AG08396 (cell line): ENCODE results near the gene PSMD11.
"Not testable (repeated sequence)": the region's sequence is repeated elsewhere in the genome, so short reads cannot be mapped to it uniquely, and the experiment has no call there.

Source experiments
- DNase-seq: peaks from one replicate; pipeline ENCODE4 v3.0.0; 2012; ENCODE audit warnings: low spot score, mixed read lengths

PSMD11 gene

GRCh38 chr17:32515677-32516383, 71.5 kb downstream of the PSMD11 start:
- DNase-seq: no peak

- DNase-seq: no peak
Observed at GRCh38 chr17:32516450-32516849, 72.1 kb downstream of the PSMD11 start.

DNA sequence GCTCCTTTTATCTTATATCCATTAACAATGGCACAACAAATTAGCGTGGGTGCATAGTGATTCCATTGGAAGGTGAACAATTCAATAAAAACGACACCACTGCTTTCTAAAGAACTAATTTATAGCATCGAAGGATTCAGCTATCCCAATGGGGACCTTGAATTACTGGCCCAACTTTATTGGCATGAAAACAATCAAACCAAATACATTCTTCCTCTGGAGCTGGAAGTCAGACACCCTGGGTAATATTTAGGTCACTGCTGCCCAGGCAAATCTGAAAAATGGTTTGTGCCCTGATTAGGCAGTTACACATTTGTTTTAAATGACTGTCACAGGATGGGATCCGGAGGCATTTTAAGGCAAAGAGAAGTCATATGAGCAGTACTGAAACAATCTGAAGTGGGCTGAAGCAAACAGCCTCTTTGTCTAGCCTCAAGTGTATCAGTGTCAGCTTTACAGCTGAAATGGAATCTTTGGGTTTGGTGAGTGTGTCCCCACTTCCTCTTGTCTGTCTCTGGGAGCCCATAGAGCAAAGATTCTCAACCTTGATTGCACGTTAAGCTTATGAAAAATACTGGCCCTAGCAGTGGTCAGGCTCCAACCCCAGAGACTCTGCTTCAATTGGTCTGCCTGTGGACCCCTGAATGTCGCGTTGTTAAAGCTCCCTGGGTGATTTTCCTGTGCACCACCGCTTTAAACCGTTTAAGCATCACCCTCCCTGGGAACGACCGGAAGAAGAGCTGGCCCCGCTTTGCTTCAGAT, 72.8 kb downstream of the PSMD11 start:
- no peak for DNase-seq

GRCh38 chr17:32517982-32518381, 73.7 kb downstream of the PSMD11 start:
- DNase-seq: no peak

DNA sequence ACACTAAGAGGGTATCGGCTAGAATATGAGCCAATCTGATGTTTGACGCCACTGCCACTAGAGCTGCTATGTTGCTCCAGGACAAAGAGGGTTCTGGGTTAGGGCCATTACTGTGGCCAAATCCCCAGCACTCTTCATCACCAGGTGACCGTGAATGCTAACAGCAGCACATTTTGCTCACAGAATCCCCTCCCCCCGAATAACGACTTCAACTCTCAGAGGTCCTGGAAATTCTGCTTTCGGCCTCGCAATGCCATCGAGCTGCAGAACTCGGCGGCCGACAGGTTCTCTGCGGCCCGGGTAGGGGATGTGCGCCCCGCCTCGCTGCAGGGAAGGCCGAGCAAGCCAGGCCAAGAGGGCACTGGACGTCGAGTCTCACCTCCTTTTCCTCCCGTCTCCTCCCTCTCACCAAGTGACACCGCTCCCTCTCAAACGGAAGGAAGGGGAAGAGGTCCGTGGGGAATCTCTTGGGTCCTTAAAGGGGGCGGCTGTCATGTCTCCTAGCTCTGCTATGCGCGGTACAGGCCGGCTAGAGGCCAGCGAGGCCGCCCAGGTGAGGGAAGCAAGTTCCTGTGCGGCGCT, 74.4 kb downstream of the PSMD11 start:
- DNase-seq: no peak

DNA sequence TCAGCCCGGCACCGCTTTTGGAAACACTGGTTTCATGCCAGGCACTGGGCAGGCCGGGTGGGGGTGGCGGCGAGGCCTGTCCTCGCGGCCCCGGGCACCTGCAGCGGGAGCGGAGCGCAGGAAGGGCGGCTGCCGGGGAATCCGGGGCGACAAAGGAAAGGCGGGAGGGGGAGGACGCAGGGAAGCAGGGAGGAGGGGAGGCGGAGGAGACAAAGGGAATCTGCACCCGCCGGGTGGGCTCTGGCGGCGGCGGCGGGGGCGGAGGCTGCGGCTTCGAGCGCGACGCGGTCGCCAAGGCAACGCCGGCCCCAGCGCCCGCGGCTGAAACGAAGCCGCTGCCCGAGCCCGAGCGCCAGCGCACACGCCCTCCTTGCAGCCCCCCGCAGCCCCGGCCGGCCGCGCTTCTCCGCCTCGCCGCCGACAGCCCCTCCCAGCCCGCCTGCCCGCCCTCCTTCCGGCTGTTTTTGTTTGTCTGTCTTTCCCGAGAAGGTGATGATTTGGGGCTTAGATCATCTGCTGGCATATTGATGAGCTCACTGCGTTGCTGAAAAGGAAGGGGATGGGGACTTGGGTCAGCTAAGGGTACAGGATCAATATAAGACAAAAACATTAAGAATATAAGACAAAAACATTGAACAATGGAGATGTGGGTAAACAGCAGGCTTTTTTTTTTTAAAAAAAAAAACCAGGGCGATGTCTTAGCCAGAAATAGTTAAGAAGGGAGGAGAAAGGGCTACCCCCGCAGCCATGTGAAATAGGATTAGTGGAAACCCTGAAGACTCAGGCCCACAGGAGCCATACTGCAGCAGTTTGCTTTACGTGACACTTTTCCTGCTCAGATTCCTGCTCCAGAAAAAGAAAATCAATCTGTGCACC, 75.2 kb downstream of the PSMD11 start:
- peak; percentile 74 for DNase-seq

DNA sequence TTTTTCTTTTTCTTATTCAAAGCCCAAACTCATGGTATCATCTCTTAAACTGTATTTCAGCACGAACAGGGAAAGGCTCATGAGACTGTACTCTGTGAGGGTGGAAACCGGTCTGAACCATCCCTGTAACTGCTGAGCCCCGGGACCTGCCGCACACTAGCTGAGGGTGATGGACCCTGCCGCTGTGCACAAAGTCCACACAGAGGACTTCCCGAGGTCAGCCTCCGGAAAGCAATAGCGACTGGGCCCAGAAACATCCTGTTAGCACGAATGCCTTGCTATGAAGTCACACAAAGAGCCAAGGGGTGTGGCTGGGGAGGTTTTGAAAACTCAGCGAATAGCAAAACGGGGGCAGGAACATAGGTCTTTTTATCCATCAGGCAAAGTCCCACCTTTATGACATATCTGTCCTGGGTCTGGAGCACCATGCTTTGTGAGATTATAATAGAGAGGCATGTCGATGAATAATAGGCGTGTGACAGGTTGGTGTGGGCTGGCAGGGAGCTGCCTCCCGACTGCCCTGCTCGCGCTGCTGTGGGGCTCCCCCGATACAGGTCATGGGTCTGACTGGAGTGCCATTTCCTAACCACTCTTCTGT, 75.9 kb downstream of the PSMD11 start:
- no peak for DNase-seq

DNA sequence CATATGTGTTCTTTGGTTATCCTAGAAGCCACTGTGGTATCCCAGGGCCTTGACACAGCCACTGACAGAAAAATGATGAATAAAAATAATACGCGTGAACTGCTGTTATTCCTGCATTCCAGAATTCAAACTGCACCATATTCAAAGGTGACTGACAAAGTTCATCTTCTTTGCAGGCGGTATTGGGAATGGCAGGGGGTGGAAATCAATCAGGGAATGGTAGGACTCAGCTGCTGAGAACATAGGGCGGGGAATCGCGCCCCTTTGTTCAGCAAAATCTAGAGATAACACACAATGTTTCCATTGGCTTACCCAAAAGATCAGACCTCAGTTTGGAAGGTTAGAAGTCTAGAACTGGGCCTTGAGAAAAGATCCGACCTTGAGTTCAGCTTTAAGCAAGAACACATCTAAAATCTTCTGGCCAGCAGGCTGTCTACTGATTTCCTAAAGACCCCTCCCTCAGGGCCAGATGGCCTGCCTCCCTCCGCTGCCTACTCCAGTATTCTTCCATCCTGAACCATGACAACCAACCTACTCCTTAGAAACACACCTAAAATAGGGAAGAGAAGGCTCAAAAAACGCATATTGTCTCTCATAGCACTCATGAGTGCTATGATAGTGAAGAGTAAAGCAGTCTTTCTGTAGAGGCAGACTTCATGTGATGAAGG, 76.6 kb downstream of the PSMD11 start:
- no peak for DNase-seq

GRCh38 chr17:32523017-32523680, 78.8 kb downstream of the PSMD11 start:
- no peak for DNase-seq

DNA sequence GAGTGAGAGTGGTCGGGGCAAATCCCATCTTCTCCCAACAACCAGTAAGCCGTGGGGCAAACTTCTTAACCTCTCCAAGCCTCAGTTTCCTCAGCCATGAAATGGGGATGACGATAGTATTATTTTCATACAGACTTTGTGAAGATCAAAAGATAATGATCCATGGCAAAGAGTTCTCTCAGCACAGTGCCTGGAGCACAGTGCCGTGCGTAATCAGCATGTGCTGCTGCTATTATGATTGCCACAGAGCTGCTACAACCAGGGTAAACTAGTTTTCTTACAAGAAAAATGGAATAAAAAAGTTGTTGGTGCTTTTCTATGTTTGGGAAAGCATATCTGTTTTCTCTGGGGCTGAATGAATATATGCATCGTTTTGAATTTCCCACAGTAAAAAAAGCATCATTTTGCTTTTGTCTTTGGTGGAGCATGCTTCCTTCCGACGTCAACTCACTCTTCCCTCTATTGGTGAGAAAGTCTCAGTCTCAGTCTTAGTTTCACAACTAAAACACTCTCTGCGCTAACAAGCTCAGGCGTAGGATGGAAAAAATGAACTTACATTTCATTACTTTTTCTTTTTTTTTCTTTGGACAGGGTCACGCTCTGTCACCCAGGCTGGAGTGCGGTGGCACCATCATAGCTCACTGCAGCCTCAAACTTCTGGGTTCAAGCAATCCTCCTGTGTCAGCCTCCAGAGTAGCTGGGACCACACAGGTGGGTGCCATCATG, 79.7 kb downstream of the PSMD11 start:
- DNase-seq: no peak

DNA sequence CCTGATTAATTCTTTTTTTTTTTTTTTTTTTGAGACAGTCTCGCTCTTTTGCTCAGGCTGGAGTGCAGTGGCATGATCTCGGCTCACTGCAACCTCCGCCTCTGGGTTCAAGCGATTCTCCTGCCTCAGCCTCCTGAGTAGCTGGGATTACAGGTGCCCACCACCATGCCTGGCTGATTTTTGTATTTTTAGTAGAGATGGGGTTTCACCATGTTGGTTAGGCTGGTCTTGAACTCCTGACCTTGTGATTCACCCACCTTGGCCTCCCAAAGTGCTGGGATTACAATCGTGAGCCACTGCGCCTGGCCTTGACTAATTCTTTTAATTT, 80.2 kb downstream of the PSMD11 start:
- DNase-seq: not testable (repeated sequence)

DNA sequence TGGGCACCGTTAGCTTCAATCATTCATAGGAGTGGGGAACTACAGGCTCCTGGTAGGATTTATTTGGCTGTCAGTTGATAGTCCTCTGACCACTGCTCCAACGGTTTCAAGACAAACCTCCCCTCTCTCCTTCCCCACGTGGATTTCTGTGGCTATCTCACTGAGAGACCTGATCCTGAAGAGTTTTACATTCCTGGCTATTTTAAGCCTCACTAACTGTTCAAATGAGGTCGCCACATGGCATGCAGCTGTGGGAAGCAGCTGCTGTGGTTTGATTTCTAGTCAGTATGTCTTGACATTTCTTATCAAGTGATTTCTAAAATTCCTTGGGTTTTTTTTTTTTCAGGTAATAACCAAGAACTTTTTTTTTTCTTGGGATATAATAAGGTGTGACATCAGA, 80.8 kb downstream of the PSMD11 start:
- DNase-seq: peak; percentile 64

DNA sequence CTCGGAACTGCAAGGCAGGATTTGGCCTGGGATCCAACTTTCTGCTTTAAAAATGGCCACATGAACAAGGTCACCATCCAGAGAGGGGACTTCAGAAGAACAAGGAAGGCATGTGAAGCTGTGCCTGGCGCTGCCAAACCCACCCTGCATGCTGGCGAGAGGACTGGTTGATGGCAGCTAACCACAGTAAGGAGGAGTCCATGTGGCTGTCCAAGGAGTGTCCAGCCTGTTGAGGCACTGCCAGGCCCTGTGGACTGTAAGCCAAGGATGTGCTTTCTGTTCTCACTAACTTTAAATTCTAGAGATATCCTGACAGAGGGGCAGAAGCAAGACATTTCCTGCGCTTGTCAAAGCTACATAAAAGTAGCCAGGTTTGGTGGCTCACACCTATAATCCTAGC, 82.8 kb downstream of the PSMD11 start:
- no peak for DNase-seq

DNA sequence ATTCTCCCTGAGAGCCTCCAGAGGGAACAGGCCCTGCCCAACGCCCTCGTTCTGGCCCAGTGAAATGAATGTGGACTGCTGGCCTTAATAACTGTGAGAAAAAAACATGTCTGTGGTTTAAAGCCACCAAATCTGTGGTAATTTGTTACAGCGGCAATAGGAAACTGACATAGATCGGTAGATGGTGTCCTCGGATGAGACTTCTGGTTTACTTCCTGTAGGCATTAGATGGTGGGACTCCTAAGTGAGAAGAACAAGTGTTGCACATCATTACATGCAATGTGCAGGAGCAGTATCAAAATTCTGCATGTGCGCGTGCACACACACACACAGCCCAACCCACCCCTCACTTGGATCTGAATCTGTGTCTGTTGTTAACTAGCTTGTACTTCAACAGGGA, 84.5 kb downstream of the PSMD11 start:
- DNase-seq: no peak

DNA sequence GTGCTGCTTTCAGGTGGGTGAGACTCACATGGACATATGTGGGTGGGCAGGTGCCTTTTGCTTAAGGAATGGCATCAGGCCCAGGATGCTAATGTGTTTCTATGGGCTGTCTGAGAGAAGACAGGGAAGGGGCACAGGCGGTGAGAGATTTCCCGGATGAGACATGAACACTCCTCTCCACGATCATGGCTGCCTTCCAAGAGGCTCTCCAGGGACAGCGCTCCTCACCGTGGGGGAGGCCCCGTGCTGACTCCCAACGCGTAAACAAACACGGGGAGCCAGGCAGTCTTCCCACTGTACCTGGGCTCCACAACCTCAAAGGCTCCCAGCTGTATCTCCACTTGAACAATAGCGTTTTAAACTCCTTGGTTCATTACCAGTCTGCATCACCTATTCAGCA, 85.3 kb downstream of the PSMD11 start:
- no peak for DNase-seq
